AG10803 (cell line): Measurements from ENCODE around the gene ANKZF1.

Source experiments
- DNase-seq: peaks from one replicate; pipeline ENCODE4 v3.0.0; 2010; ENCODE audit warnings: low read depth
- H3K4me3 ChIP-seq: 2 replicates; pipeline ENCODE4 v1.5.1; 2011; ENCODE audit warnings: mild to moderate bottlenecking, low read length, control low read depth
- CTCF ChIP-seq: conservative IDR thresholded peaks from 2 replicates; pipeline ENCODE4 v1.5.1; 2011; ENCODE audit warnings: mild to moderate bottlenecking, low read length, control low read depth, inconsistent platforms

ANKZF1 gene

GRCh38 chr2:219280651-219281050 is 51.0 kb downstream of the ANKZF1 start:
- H3K4me3 ChIP-seq, result peak overlapping the region; percentile 12; the same call in 1 of the 2 replicates
- no peak for TF ChIP-seq CTCF
- no peak for DNase-seq

GRCh38 chr2:219281588-219281987 is 52.0 kb downstream of the ANKZF1 start:
- H3K4me3 ChIP-seq, result no peak overlapping the region
- DNase-seq, result no peak
- TF ChIP-seq CTCF, result no peak

- no peak overlapping the region for H3K4me3 ChIP-seq
- no peak for DNase-seq
- TF ChIP-seq CTCF, result no peak
Measured at GRCh38 chr2:219282375-219282774, 52.8 kb downstream of the ANKZF1 start.

GRCh38 chr2:219282943-219283581 is 53.5 kb downstream of the ANKZF1 start:
- TF ChIP-seq CTCF, result no peak
- no peak for DNase-seq

GRCh38 chr2:219284501-219285372 is 55.1 kb downstream of the ANKZF1 start:
- no peak for TF ChIP-seq CTCF
- no peak overlapping the region for H3K4me3 ChIP-seq
- DNase-seq, result no peak

More at GRCh38 chr2:219282943-219283581, 53.5 kb downstream of the ANKZF1 start:
- no peak overlapping the region for H3K4me3 ChIP-seq

GRCh38 chr2:219285373-219285735 is 55.7 kb downstream of the ANKZF1 start:
- H3K4me3 ChIP-seq, result no peak overlapping the region
- TF ChIP-seq CTCF, result no peak
- DNase-seq, result no peak
